ENCODE results near the gene HLA-DPA1.
A peak's percentile ranks its signal among the peaks of the same experiment; 100 is the strongest.
"Not testable (repeated sequence)": the region's sequence is repeated elsewhere in the genome, so short reads cannot be mapped to it uniquely, and the experiment has no call there.

The HLA-DPA1 gene

GRCh38 chr6:33101121-33101737, 27.8 kb upstream of the HLA-DPA1 start:
- not testable (repeated sequence) for H3K56ac ChIP-seq (ENCODE audit: low read length); H3K27ac ChIP-seq (ENCODE audit: low read depth, low read length); H2BK120ac ChIP-seq (ENCODE audit: low read depth, low read length); H4K8ac ChIP-seq (ENCODE audit: low read depth, low read length); DNase-seq; H3K79me1 ChIP-seq (ENCODE audit: low read length); H3K36me3 ChIP-seq (ENCODE audit: control insufficient read depth, insufficient read depth, low read length); H3K23ac ChIP-seq (ENCODE audit: low read length); H2BK5ac ChIP-seq (ENCODE audit: low read length); H3K4me1 ChIP-seq (ENCODE audit: control insufficient read depth, low read depth, low read length); H3K18ac ChIP-seq (ENCODE audit: low read length); H3K27me3 ChIP-seq (ENCODE audit: insufficient read depth, low read length, poor library complexity); H2AK5ac ChIP-seq (ENCODE audit: low read length); H3K9ac ChIP-seq (ENCODE audit: low read length); H3K4me2 ChIP-seq (ENCODE audit: low read length); H3K4me3 ChIP-seq (ENCODE audit: low read length); H3K79me2 ChIP-seq (ENCODE audit: control insufficient read depth, insufficient read depth, low read length); H3K4ac ChIP-seq (ENCODE audit: low read depth, low read length); H2BK15ac ChIP-seq (replicated peaks; ENCODE audit: low read depth); H4K5ac ChIP-seq (ENCODE audit: low read length)
- no CpG with 5 or more reads among the region's 5 CpGs for WGBS (ENCODE audit: extremely low coverage, insufficient coverage, low lambda C conversion rate)

GRCh38 chr6:33095681-33096080, 22.2 kb upstream of the HLA-DPA1 start:
- Histone ChIP-seq H3K4me1 (ENCODE audit: control insufficient read depth, low read depth, low read length) (no peaks in the 10 kb centered on the region), H3K4ac (ENCODE audit: low read depth, low read length) (no peak overlapping the region)
- no CpG with 5 or more reads among the region's 1 CpG for WGBS (ENCODE audit: extremely low coverage, insufficient coverage, low lambda C conversion rate)

GRCh38 chr6:33093855-33094254, 20.4 kb upstream of the HLA-DPA1 start:
- H3K4me1 ChIP-seq (ENCODE audit: control insufficient read depth, low read depth, low read length) = no peaks in the 10 kb centered on the region
- H3K23ac ChIP-seq (ENCODE audit: low read length) = no peak overlapping the region
- no peak overlapping the region for H3K56ac ChIP-seq (ENCODE audit: low read length)
- no peak overlapping the region for H2BK5ac ChIP-seq (ENCODE audit: low read length)
- no peaks in the 10 kb centered on the region for H3K79me2 ChIP-seq (ENCODE audit: control insufficient read depth, insufficient read depth, low read length)
- no peak overlapping the region for H3K4me3 ChIP-seq (ENCODE audit: low read length)
- H3K9ac ChIP-seq (ENCODE audit: low read length) = no peak overlapping the region
- no peaks in the 10 kb centered on the region for H3K36me3 ChIP-seq (ENCODE audit: control insufficient read depth, insufficient read depth, low read length)
- H3K27me3 ChIP-seq (ENCODE audit: insufficient read depth, low read length, poor library complexity) = no peaks in the 10 kb centered on the region
- H3K79me1 ChIP-seq (ENCODE audit: low read length) = no peaks in the 10 kb centered on the region
- no peak for DNase-seq
- WGBS (ENCODE audit: extremely low coverage, insufficient coverage, low lambda C conversion rate) = no CpG with 5 or more reads among the region's 3 CpGs
- H4K8ac ChIP-seq (ENCODE audit: low read depth, low read length) = no peak overlapping the region
- H2BK15ac ChIP-seq (replicated peaks; ENCODE audit: low read depth) = no peak overlapping the region
- H3K4me2 ChIP-seq (ENCODE audit: low read length) = no peak overlapping the region
- no peak overlapping the region for H2AK5ac ChIP-seq (ENCODE audit: low read length)
- H4K5ac ChIP-seq (ENCODE audit: low read length) = no peak overlapping the region
- no peak overlapping the region for H2BK120ac ChIP-seq (ENCODE audit: low read depth, low read length)
- no peak overlapping the region for H3K27ac ChIP-seq (ENCODE audit: low read depth, low read length)
- H3K18ac ChIP-seq (ENCODE audit: low read length) = no peak overlapping the region
- no peak overlapping the region for H3K4ac ChIP-seq (ENCODE audit: low read depth, low read length)

More at GRCh38 chr6:33095681-33096080, 22.2 kb upstream of the HLA-DPA1 start:
- H3K4me3 ChIP-seq (ENCODE audit: low read length) = no peak overlapping the region
- H3K79me2 ChIP-seq (ENCODE audit: control insufficient read depth, insufficient read depth, low read length) = no peaks in the 10 kb centered on the region
- H2AK5ac ChIP-seq (ENCODE audit: low read length) = no peak overlapping the region
- H3K23ac ChIP-seq (ENCODE audit: low read length) = no peak overlapping the region
- H3K18ac ChIP-seq (ENCODE audit: low read length) = no peak overlapping the region
- H3K79me1 ChIP-seq (ENCODE audit: low read length) = no peaks in the 10 kb centered on the region
- no peak overlapping the region for H4K5ac ChIP-seq (ENCODE audit: low read length)
- H2BK15ac ChIP-seq (replicated peaks; ENCODE audit: low read depth) = no peak overlapping the region
- no peak overlapping the region for H3K9ac ChIP-seq (ENCODE audit: low read length)
- H3K36me3 ChIP-seq (ENCODE audit: control insufficient read depth, insufficient read depth, low read length) = no peaks in the 10 kb centered on the region
- H3K27ac ChIP-seq (ENCODE audit: low read depth, low read length) = no peak overlapping the region
- no peak overlapping the region for H3K56ac ChIP-seq (ENCODE audit: low read length)
- H3K4me2 ChIP-seq (ENCODE audit: low read length) = no peak overlapping the region
- H2BK5ac ChIP-seq (ENCODE audit: low read length) = no peak overlapping the region
- H2BK120ac ChIP-seq (ENCODE audit: low read depth, low read length) = no peak overlapping the region
- DNase-seq = no peak
- H3K27me3 ChIP-seq (ENCODE audit: insufficient read depth, low read length, poor library complexity) = no peaks in the 10 kb centered on the region
- no peak overlapping the region for H4K8ac ChIP-seq (ENCODE audit: low read depth, low read length)

GRCh38 chr6:33092385-33092784, 18.9 kb upstream of the HLA-DPA1 start:
- Histone ChIP-seq H4K5ac (ENCODE audit: low read length) (no peak overlapping the region), H3K4ac (ENCODE audit: low read depth, low read length) (no peak overlapping the region), H3K4me3 (ENCODE audit: low read length) (no peak overlapping the region), H3K36me3 (ENCODE audit: control insufficient read depth, insufficient read depth, low read length) (no peaks in the 10 kb centered on the region), H3K27me3 (ENCODE audit: insufficient read depth, low read length, poor library complexity) (no peaks in the 10 kb centered on the region), H3K79me1 (ENCODE audit: low read length) (no peaks in the 10 kb centered on the region), H3K27ac (ENCODE audit: low read depth, low read length) (no peak overlapping the region), H3K9ac (ENCODE audit: low read length) (no peak overlapping the region), H3K4me2 (ENCODE audit: low read length) (no peak overlapping the region), H2AK5ac (ENCODE audit: low read length) (no peak overlapping the region), H3K79me2 (ENCODE audit: control insufficient read depth, insufficient read depth, low read length) (no peaks in the 10 kb centered on the region), H3K18ac (ENCODE audit: low read length) (no peak overlapping the region), H2BK5ac (ENCODE audit: low read length) (no peak overlapping the region), H2BK120ac (ENCODE audit: low read depth, low read length) (no peak overlapping the region), H2BK15ac (replicated peaks; ENCODE audit: low read depth) (no peak overlapping the region), H3K56ac (ENCODE audit: low read length) (no peak overlapping the region), H4K8ac (ENCODE audit: low read depth, low read length) (no peak overlapping the region), H3K23ac (ENCODE audit: low read length) (no peak overlapping the region), H3K4me1 (ENCODE audit: control insufficient read depth, low read depth, low read length) (no peaks in the 10 kb centered on the region)
- DNase-seq = no peak
- WGBS (ENCODE audit: extremely low coverage, insufficient coverage, low lambda C conversion rate) = no CpG with 5 or more reads among the region's 3 CpGs

GRCh38 chr6:33091957-33092356, 18.5 kb upstream of the HLA-DPA1 start:
- H4K8ac ChIP-seq (ENCODE audit: low read depth, low read length) = no peak overlapping the region
- H3K36me3 ChIP-seq (ENCODE audit: control insufficient read depth, insufficient read depth, low read length) = no peaks in the 10 kb centered on the region
- H2BK120ac ChIP-seq (ENCODE audit: low read depth, low read length) = no peak overlapping the region
- H3K56ac ChIP-seq (ENCODE audit: low read length) = no peak overlapping the region
- H3K79me1 ChIP-seq (ENCODE audit: low read length) = no peaks in the 10 kb centered on the region
- H3K9ac ChIP-seq (ENCODE audit: low read length) = no peak overlapping the region
- no peaks in the 10 kb centered on the region for H3K27me3 ChIP-seq (ENCODE audit: insufficient read depth, low read length, poor library complexity)
- H3K27ac ChIP-seq (ENCODE audit: low read depth, low read length) = no peak overlapping the region
- H2AK5ac ChIP-seq (ENCODE audit: low read length) = no peak overlapping the region
- WGBS (ENCODE audit: extremely low coverage, insufficient coverage, low lambda C conversion rate) = no CpG with 5 or more reads among the region's 9 CpGs
- H4K5ac ChIP-seq (ENCODE audit: low read length) = no peak overlapping the region
- no peak overlapping the region for H3K18ac ChIP-seq (ENCODE audit: low read length)
- no peak overlapping the region for H3K4me2 ChIP-seq (ENCODE audit: low read length)
- H3K23ac ChIP-seq (ENCODE audit: low read length) = no peak overlapping the region
- no peaks in the 10 kb centered on the region for H3K4me1 ChIP-seq (ENCODE audit: control insufficient read depth, low read depth, low read length)
- H3K4ac ChIP-seq (ENCODE audit: low read depth, low read length) = no peak overlapping the region
- no peak overlapping the region for H3K4me3 ChIP-seq (ENCODE audit: low read length)
- H2BK15ac ChIP-seq (replicated peaks; ENCODE audit: low read depth) = no peak overlapping the region
- DNase-seq = peak; percentile 79
- H2BK5ac ChIP-seq (ENCODE audit: low read length) = no peak overlapping the region
- H3K79me2 ChIP-seq (ENCODE audit: control insufficient read depth, insufficient read depth, low read length) = no peaks in the 10 kb centered on the region
